HEK293 (cell line): Measurements from ENCODE around the gene ADAMTSL2.

ENCODE experiments used
- GLIS1 ChIP-seq: fragments of 450-650 bp; formaldehyde crosslinking; IDR thresholded peaks from 2 replicates; pipeline ENCODE4 v1.5.1; 2016; ENCODE audit warnings: missing biosample characterization, missing genetic modification characterization
- SP2 ChIP-seq: fragments of 450-650 bp; formaldehyde crosslinking; IDR thresholded peaks from 2 replicates; pipeline ENCODE4 v1.5.1; 2016; ENCODE audit warnings: missing biosample characterization, missing genetic modification characterization
- ZBTB20 ChIP-seq: fragments of 450-650 bp; formaldehyde crosslinking; IDR thresholded peaks from 2 replicates; pipeline ENCODE4 v1.5.1; 2016; ENCODE audit warnings: missing biosample characterization, missing genetic modification characterization
- ZNF155 ChIP-seq: fragments of 450-650 bp; formaldehyde crosslinking; IDR thresholded peaks from 2 replicates; pipeline ENCODE4 v1.5.1; 2016; ENCODE audit warnings: missing biosample characterization, missing genetic modification characterization
- ZNF514 ChIP-seq: fragments of 450-650 bp; formaldehyde crosslinking; IDR thresholded peaks from 2 replicates; pipeline ENCODE4 v1.5.1; 2016; ENCODE audit warnings: missing biosample characterization, missing genetic modification characterization
- ZNF530 ChIP-seq: fragments of 450-650 bp; formaldehyde crosslinking; IDR thresholded peaks from 2 replicates; pipeline ENCODE4 v1.5.1; 2016; ENCODE audit warnings: low read depth, missing biosample characterization, missing genetic modification characterization
- ZNF600 ChIP-seq: fragments of 450-650 bp; formaldehyde crosslinking; IDR thresholded peaks from 2 replicates; pipeline ENCODE4 v1.5.1; 2016; ENCODE audit warnings: missing biosample characterization, missing genetic modification characterization
- ZNF610 ChIP-seq: fragments of 450-650 bp; formaldehyde crosslinking; IDR thresholded peaks from 2 replicates; pipeline ENCODE4 v1.5.1; 2016; ENCODE audit warnings: missing biosample characterization, missing genetic modification characterization, borderline replicate concordance
- ZNF658 ChIP-seq: fragments of 450-650 bp; formaldehyde crosslinking; IDR thresholded peaks from 2 replicates; pipeline ENCODE4; 2016; ENCODE audit warnings: missing biosample characterization, missing genetic modification characterization
- ZNF768 ChIP-seq: fragments of 450-650 bp; formaldehyde crosslinking; IDR thresholded peaks from 2 replicates; pipeline ENCODE4 v1.5.1; 2018; ENCODE audit warnings: missing biosample characterization, mild to moderate bottlenecking, missing genetic modification characterization
- TF ChIP-seq, protein P1 (sequence below): fragments of 450-650 bp; formaldehyde crosslinking; IDR thresholded peaks from 2 replicates; pipeline ENCODE4 v1.5.1; 2016; ENCODE audit warnings: missing biosample characterization, missing genetic modification characterization
- TF ChIP-seq, protein P2 (sequence below): fragments of 450-650 bp; formaldehyde crosslinking; conservative IDR thresholded peaks from 2 replicates; pipeline ENCODE4 v1.5.1; 2016; ENCODE audit warnings: low read depth, missing biosample characterization, missing genetic modification characterization
- TF ChIP-seq, protein P3 (sequence below): fragments of 450-650 bp; formaldehyde crosslinking; IDR thresholded peaks from 2 replicates; pipeline ENCODE4 v1.5.1; 2017; ENCODE audit warnings: missing biosample characterization, mild to moderate bottlenecking, missing genetic modification characterization, moderate library complexity
- TF ChIP-seq, protein P4 (sequence below): fragments of 450-650 bp; formaldehyde crosslinking; IDR thresholded peaks from 2 replicates; pipeline ENCODE4; 2016; ENCODE audit warnings: missing biosample characterization, missing genetic modification characterization
- TF ChIP-seq, protein P5 (sequence below): fragments of 450-650 bp; IDR thresholded peaks from 2 replicates; pipeline ENCODE4 v1.5.1; 2018; ENCODE audit warnings: missing biosample characterization, missing genetic modification characterization
- TF ChIP-seq, protein P6 (sequence below): fragments of 450-650 bp; formaldehyde crosslinking; conservative IDR thresholded peaks from 2 replicates; pipeline ENCODE4 v1.5.1; 2016; ENCODE audit warnings: low read depth, missing biosample characterization, missing genetic modification characterization
- TF ChIP-seq, protein P7 (sequence below): fragments of 450-650 bp; formaldehyde crosslinking; IDR thresholded peaks from 2 replicates; pipeline ENCODE4 v1.5.1; 2016; ENCODE audit warnings: missing biosample characterization, missing genetic modification characterization
- TF ChIP-seq, protein P8 (sequence below): fragments of 450-650 bp; formaldehyde crosslinking; optimal IDR thresholded peaks from 2 replicates; pipeline ENCODE3; 2016; ENCODE audit warnings: missing biosample characterization, mild to moderate bottlenecking, missing genetic modification characterization
- TF ChIP-seq, protein P9 (sequence below): fragments of 450-650 bp; formaldehyde crosslinking; IDR thresholded peaks from 2 replicates; pipeline ENCODE4 v1.5.1; 2016; ENCODE audit warnings: missing biosample characterization, missing genetic modification characterization

The ADAMTSL2 gene

DNA sequence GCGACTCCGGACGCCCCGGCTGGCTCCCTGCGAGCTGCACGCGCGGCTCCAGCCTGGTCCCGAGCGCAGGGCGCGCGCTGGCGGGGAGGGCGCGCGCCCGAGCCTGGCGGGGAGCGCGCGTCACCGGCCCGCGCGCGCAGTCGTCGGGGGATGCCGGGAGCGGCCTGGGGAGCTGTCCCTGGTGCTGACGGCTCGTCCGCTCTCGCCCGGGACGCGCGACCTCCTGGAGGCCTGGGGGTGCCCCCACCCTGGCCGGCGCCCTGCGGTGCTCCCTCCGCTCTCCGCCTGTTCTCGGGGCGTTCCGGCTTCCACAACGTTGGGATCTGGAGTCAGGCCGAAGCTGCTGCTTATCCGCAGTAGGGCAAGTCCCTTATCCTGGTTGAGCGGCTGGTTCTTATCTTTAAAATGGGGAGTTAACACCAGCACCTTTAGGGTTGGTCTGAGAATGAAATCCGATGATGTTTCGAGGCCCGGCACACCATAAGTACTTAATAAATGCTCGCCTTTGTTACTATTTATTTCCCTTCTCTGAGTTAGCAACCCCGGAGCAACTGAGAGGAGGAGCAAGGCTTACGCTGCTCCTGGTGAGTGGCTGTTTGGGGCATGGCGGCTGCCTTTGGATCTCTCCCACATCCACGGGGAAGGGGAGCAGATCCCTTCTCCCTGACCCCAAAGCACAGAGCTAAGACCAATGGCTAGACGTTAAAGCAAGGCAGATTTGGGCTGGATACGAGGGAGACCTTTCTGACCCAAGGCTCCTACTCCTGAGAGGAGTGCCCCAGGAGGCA is 75.0 kb downstream of the ADAMTSL2 start, which contains the start of gene FAM163B (continued):
- TF ChIP-seq, protein P1, sequence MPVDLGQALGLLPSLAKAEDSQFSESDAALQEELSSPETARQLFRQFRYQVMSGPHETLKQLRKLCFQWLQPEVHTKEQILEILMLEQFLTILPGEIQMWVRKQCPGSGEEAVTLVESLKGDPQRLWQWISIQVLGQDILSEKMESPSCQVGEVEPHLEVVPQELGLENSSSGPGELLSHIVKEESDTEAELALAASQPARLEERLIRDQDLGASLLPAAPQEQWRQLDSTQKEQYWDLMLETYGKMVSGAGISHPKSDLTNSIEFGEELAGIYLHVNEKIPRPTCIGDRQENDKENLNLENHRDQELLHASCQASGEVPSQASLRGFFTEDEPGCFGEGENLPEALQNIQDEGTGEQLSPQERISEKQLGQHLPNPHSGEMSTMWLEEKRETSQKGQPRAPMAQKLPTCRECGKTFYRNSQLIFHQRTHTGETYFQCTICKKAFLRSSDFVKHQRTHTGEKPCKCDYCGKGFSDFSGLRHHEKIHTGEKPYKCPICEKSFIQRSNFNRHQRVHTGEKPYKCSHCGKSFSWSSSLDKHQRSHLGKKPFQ (tag by site-specific recombination) = no peak
- TF ChIP-seq ZNF658 (tag by site-specific recombination) = no peak
- no peak for TF ChIP-seq ZNF155 (tag by site-specific recombination)
- TF ChIP-seq ZNF514 (tag by site-specific recombination) = no peak
- TF ChIP-seq, protein P2, sequence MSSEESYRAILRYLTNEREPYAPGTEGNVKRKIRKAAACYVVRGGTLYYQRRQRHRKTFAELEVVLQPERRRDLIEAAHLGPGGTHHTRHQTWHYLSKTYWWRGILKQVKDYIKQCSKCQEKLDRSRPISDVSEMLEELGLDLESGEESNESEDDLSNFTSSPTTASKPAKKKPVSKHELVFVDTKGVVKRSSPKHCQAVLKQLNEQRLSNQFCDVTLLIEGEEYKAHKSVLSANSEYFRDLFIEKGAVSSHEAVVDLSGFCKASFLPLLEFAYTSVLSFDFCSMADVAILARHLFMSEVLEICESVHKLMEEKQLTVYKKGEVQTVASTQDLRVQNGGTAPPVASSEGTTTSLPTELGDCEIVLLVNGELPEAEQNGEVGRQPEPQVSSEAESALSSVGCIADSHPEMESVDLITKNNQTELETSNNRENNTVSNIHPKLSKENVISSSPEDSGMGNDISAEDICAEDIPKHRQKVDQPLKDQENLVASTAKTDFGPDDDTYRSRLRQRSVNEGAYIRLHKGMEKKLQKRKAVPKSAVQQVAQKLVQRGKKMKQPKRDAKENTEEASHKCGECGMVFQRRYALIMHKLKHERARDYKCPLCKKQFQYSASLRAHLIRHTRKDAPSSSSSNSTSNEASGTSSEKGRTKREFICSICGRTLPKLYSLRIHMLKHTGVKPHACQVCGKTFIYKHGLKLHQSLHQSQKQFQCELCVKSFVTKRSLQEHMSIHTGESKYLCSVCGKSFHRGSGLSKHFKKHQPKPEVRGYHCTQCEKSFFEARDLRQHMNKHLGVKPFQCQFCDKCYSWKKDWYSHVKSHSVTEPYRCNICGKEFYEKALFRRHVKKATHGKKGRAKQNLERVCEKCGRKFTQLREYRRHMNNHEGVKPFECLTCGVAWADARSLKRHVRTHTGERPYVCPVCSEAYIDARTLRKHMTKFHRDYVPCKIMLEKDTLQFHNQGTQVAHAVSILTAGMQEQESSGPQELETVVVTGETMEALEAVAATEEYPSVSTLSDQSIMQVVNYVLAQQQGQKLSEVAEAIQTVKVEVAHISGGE (tag by site-specific recombination) = no peak
- TF ChIP-seq, protein P3, sequence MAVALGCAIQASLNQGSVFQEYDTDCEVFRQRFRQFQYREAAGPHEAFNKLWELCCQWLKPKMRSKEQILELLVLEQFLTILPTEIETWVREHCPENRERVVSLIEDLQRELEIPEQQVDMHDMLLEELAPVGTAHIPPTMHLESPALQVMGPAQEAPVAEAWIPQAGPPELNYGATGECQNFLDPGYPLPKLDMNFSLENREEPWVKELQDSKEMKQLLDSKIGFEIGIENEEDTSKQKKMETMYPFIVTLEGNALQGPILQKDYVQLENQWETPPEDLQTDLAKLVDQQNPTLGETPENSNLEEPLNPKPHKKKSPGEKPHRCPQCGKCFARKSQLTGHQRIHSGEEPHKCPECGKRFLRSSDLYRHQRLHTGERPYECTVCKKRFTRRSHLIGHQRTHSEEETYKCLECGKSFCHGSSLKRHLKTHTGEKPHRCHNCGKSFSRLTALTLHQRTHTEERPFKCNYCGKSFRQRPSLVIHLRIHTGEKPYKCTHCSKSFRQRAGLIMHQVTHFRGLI (tag by site-specific recombination) = no peak
- TF ChIP-seq ZNF768 (tag by site-specific recombination) = no peak
- no peak for TF ChIP-seq ZBTB20 (tag by site-specific recombination)
- TF ChIP-seq ZNF600 = no peak
- TF ChIP-seq ZNF530 = no peak
- peak; percentile 50 for TF ChIP-seq GLIS1 (tag by site-specific recombination)
- TF ChIP-seq, protein P4, sequence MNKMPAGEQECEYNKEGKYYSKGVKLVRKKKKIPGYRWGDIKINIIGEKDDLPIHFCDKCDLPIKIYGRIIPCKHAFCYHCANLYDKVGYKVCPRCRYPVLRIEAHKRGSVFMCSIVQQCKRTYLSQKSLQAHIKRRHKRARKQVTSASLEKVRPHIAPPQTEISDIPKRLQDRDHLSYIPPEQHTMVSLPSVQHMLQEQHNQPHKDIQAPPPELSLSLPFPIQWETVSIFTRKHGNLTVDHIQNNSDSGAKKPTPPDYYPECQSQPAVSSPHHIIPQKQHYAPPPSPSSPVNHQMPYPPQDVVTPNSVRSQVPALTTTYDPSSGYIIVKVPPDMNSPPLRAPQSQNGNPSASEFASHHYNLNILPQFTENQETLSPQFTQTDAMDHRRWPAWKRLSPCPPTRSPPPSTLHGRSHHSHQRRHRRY (tag by site-specific recombination) = no peak
- TF ChIP-seq, protein P5, sequence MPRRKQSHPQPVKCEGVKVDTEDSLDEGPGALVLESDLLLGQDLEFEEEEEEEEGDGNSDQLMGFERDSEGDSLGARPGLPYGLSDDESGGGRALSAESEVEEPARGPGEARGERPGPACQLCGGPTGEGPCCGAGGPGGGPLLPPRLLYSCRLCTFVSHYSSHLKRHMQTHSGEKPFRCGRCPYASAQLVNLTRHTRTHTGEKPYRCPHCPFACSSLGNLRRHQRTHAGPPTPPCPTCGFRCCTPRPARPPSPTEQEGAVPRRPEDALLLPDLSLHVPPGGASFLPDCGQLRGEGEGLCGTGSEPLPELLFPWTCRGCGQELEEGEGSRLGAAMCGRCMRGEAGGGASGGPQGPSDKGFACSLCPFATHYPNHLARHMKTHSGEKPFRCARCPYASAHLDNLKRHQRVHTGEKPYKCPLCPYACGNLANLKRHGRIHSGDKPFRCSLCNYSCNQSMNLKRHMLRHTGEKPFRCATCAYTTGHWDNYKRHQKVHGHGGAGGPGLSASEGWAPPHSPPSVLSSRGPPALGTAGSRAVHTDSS = no peak
- TF ChIP-seq SP2 (tag by site-specific recombination) = no peak
- TF ChIP-seq, protein P6, sequence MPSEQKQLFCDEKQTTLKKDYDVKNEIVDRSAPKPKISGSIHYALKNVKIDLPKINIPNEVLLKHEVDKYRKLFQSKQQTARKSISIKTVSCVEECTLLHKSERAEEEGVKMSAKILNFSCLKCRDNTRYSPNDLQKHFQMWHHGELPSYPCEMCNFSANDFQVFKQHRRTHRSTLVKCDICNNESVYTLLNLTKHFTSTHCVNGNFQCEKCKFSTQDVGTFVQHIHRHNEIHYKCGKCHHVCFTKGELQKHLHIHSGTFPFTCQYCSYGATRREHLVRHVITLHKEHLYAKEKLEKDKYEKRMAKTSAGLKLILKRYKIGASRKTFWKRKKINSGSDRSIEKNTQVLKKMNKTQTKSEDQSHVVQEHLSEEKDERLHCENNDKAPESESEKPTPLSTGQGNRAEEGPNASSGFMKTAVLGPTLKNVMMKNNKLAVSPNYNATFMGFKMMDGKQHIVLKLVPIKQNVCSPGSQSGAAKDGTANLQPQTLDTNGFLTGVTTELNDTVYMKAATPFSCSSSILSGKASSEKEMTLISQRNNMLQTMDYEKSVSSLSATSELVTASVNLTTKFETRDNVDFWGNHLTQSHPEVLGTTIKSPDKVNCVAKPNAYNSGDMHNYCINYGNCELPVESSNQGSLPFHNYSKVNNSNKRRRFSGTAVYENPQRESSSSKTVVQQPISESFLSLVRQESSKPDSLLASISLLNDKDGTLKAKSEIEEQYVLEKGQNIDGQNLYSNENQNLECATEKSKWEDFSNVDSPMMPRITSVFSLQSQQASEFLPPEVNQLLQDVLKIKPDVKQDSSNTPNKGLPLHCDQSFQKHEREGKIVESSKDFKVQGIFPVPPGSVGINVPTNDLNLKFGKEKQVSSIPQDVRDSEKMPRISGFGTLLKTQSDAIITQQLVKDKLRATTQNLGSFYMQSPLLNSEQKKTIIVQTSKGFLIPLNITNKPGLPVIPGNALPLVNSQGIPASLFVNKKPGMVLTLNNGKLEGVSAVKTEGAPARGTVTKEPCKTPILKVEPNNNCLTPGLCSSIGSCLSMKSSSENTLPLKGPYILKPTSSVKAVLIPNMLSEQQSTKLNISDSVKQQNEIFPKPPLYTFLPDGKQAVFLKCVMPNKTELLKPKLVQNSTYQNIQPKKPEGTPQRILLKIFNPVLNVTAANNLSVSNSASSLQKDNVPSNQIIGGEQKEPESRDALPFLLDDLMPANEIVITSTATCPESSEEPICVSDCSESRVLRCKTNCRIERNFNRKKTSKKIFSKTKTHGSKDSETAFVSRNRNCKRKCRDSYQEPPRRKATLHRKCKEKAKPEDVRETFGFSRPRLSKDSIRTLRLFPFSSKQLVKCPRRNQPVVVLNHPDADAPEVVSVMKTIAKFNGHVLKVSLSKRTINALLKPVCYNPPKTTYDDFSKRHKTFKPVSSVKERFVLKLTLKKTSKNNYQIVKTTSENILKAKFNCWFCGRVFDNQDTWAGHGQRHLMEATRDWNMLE (tag by site-specific recombination) = no peak
- TF ChIP-seq, protein P7, sequence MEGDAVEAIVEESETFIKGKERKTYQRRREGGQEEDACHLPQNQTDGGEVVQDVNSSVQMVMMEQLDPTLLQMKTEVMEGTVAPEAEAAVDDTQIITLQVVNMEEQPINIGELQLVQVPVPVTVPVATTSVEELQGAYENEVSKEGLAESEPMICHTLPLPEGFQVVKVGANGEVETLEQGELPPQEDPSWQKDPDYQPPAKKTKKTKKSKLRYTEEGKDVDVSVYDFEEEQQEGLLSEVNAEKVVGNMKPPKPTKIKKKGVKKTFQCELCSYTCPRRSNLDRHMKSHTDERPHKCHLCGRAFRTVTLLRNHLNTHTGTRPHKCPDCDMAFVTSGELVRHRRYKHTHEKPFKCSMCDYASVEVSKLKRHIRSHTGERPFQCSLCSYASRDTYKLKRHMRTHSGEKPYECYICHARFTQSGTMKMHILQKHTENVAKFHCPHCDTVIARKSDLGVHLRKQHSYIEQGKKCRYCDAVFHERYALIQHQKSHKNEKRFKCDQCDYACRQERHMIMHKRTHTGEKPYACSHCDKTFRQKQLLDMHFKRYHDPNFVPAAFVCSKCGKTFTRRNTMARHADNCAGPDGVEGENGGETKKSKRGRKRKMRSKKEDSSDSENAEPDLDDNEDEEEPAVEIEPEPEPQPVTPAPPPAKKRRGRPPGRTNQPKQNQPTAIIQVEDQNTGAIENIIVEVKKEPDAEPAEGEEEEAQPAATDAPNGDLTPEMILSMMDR (tag by site-specific recombination) = no peak
- TF ChIP-seq ZNF610 (tag by site-specific recombination) = peak; percentile 70; the same call in 1 of the 2 replicates
- TF ChIP-seq, protein P8, sequence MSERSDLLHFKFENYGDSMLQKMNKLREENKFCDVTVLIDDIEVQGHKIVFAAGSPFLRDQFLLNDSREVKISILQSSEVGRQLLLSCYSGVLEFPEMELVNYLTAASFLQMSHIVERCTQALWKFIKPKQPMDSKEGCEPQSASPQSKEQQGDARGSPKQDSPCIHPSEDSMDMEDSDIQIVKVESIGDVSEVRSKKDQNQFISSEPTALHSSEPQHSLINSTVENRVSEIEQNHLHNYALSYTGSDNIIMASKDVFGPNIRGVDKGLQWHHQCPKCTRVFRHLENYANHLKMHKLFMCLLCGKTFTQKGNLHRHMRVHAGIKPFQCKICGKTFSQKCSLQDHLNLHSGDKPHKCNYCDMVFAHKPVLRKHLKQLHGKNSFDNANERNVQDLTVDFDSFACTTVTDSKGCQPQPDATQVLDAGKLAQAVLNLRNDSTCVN (tag by site-specific recombination) = peak; percentile 62
- TF ChIP-seq, protein P9, sequence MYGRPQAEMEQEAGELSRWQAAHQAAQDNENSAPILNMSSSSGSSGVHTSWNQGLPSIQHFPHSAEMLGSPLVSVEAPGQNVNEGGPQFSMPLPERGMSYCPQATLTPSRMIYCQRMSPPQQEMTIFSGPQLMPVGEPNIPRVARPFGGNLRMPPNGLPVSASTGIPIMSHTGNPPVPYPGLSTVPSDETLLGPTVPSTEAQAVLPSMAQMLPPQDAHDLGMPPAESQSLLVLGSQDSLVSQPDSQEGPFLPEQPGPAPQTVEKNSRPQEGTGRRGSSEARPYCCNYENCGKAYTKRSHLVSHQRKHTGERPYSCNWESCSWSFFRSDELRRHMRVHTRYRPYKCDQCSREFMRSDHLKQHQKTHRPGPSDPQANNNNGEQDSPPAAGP (tag by site-specific recombination) = no peak
